KOPT-K1 (cell line): ENCODE data around the gene ZSWIM5.
"Not testable (repeated sequence)": the region's sequence is repeated elsewhere in the genome, so short reads cannot be mapped to it uniquely, and the experiment has no call there.

Source experiments
- H3K27ac ChIP-seq: fragments of 200-600 bp; sonication (generic); 2 replicates; pipeline ENCODE4 v1.5.1; 2016; ENCODE audit warnings: antibody characterized with exemption, mild to moderate bottlenecking, low read depth, low read length; ENCODE audit not compliant: poor library complexity, severe bottlenecking
- H3K36me3 ChIP-seq: fragments of 200-600 bp; sonication (generic); 2 replicates; pipeline ENCODE4 v1.5.1; 2017; ENCODE audit warnings: antibody characterized with exemption, mild to moderate bottlenecking, low read length, moderate library complexity; ENCODE audit not compliant: insufficient read depth
- H3K9me3 ChIP-seq: fragments of 200-600 bp; sonication (generic); 2 replicates; pipeline ENCODE4 v1.5.1; 2017; ENCODE audit warnings: antibody characterized with exemption, low read length, mild to moderate bottlenecking; ENCODE audit not compliant: insufficient read depth, poor library complexity, severe bottlenecking

ZSWIM5 gene

DNA sequence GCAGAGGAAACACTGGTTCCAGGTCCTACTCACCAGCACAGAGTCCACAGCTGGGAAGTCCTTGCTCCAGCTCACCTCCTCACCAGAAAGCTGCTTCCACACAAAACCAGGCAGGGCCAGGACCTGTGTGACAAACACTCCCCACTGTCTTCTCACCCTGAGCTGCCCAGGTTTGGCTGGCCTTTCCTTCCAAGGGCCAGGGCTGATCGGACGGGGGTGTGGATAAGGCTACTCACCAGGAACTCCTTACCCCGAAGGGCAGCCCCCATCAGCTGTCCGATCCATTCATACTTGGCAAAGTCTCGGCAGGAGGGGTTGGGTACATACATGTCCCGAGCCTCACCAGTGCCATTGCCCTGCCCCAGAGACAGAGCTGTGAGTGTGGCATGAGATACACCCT is 200.6 kb downstream of the ZSWIM5 start:
- H3K27ac ChIP-seq, result no peak overlapping the region
- no peaks in the 10 kb centered on the region for H3K9me3 ChIP-seq
- peaks cover 79% of the 10 kb centered on the region for H3K36me3 ChIP-seq

DNA sequence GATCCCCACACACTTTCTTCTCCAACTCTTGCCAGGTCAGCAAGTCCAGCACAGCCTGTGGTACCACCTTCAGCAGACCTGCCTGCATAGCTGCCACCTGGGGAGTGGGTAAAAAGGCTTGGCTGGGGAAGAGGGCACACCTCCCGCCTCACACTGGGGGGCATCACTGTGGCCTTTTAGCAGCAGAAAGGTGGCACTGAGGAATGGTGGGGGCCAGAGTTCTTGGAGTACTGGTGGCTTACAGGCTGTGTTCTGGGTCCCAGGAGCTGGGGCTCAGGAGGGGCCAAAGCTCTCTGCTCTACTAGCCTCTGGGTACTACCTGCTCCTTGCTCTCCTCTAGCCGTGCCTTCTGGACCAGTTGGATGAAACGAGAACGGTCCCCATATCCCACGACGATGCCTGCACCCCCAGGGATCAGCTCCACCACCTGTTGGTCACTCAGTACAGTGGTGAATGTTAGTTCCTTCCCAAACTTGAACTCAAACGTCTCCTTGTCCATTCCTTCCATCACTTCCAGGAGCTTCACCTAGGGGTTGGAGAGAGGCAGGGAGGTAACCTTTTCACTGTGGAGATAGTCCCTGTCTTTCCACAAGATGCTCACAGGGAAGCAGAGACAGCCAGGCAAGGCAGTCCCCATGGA is 202.0 kb downstream of the ZSWIM5 start:
- Histone ChIP-seq H3K27ac (no peak overlapping the region), H3K9me3 (no peaks in the 10 kb centered on the region), H3K36me3 (peaks cover 76% of the 10 kb centered on the region)

DNA sequence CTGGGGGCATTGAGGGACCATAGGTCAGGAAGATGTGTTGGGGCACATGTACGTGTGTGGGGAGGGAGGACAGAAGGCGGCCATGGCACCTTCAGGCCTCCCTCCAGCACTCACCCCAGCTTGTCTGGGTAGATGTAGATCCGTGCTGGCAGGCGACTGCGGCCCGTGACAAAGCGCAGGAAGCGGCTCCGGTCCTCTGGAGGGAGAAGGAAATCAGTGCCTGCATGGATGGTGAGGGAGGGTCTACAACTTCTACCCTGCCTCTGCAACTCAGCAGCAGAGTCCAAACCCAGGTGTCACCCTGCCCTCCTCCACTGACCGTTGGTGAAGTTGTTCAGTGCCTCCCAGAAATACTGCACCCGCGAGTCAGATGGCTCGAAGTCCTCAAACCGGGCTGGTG is 202.7 kb downstream of the ZSWIM5 start:
- H3K27ac ChIP-seq, result no peak overlapping the region
- H3K36me3 ChIP-seq, result peaks cover 69% of the 10 kb centered on the region
- no peaks in the 10 kb centered on the region for H3K9me3 ChIP-seq

DNA sequence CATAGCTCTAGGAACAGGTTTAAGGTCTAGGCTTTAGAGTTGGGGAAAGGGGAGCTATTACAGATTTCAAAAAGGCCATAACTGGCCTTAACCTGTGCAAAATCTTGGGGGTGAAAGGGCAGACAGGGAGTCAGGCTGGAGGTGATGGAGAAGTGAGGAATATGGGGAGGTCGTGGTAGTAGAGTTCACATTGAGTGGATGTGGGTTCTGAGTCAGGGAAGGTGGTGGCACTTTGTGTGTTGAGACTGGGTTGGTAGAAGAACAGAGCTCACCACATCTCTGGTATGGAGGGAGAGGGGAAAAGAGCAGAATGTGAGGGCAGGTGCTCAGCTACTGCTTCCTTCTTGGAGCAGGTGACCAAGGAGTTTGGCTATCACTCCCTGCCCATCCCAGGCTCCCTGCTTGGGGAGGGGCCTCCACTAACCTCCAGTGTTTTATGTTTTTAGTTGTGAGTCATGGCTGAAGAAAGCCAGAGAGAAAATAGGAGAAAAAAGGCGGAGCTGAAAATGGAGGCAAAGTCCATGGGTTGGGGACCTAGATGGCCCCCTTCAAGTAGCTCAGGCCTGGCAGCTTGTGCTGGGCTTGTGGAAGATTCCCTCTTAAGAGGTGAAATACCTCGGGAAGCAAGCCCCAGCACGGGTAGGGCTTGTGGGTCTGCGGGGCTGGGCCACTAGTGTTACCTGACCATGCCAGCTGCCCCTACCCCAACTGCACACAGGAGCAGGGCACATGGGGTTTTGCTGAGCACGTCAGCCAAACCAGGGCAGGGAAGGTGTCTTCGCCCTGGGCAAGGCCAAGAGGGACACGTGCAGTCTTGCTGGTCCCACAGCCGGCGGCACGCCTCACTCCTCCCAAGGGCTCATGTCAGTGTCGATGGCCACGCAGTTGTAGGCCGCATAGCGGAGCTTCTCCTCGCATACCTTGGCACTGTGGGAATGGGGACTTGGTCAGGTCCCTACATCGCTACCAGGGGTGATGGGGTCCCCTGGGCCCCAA is 203.5 kb downstream of the ZSWIM5 start:
- peaks cover 61% of the 10 kb centered on the region for H3K36me3 ChIP-seq
- no peaks in the 10 kb centered on the region for H3K9me3 ChIP-seq
- H3K27ac ChIP-seq, result no peak overlapping the region

DNA sequence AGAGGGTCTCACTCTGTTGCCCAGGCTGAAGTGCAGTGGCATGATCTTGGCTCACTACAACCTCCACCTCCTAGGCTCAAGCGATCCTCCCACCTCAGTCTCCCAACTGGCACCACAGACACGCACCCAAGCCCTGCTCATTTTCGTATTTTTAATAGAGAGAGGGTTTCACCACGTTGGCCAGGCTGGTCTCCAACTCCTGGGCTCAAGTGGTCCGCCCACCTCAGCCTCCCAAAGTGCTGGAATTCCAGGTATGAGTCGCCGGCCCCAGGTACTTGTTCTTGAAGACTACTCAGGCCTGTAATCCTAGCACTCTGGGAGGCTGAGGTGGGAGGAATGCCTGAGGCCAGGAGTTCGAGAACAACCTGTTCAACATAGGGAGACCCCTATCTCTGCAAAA is 204.8 kb downstream of the ZSWIM5 start:
- not testable (repeated sequence) for H3K27ac ChIP-seq, H3K9me3 ChIP-seq
- H3K36me3 ChIP-seq, result peaks cover 48% of the 10 kb centered on the region

DNA sequence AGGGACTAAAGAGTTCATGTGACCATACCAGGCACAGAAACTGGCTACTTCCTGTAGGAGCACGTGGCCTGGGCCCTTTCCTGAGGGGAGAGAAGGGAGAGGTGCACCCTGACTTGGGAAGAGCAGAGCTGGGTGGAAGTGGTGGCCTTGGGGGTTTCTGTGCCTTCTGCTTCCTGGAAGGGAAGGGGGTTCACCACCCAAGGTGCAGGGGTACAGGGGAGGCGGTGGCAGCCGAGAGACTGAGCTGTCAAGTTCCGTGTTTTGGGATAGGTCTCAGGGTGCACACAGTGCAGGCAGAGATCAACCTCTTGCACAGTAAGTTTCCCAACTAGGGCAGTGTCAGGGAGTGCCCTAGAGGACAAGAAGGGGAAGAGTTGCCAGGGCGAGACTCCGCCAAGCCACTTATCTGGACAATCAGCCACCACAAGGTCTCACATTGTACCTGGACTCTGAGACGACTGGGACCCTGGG is 205.4 kb downstream of the ZSWIM5 start:
- H3K36me3 ChIP-seq, result peaks cover 42% of the 10 kb centered on the region
- no peaks in the 10 kb centered on the region for H3K9me3 ChIP-seq
- no peak overlapping the region for H3K27ac ChIP-seq

DNA sequence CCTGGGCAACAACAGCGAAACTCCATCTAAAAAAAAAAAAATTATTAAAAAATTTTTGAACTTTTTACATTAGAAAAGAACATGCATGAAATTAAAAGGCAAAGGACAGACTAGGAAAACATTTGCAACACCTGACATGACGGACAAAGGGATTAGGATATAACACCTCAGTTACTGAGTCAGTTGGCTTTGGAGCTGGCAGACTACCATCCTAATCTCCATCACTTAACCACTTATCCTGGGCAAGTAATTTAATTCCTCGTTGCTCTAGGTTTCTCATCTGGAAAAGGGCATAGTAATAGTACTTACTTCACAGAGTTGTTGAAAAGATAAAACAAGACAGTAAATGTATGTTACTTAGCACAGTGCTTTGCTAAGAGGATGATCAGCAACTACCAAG is 207.2 kb downstream of the ZSWIM5 start:
- H3K27ac ChIP-seq, result no peak overlapping the region
- peaks cover 24% of the 10 kb centered on the region for H3K36me3 ChIP-seq
- H3K9me3 ChIP-seq, result no peaks in the 10 kb centered on the region

DNA sequence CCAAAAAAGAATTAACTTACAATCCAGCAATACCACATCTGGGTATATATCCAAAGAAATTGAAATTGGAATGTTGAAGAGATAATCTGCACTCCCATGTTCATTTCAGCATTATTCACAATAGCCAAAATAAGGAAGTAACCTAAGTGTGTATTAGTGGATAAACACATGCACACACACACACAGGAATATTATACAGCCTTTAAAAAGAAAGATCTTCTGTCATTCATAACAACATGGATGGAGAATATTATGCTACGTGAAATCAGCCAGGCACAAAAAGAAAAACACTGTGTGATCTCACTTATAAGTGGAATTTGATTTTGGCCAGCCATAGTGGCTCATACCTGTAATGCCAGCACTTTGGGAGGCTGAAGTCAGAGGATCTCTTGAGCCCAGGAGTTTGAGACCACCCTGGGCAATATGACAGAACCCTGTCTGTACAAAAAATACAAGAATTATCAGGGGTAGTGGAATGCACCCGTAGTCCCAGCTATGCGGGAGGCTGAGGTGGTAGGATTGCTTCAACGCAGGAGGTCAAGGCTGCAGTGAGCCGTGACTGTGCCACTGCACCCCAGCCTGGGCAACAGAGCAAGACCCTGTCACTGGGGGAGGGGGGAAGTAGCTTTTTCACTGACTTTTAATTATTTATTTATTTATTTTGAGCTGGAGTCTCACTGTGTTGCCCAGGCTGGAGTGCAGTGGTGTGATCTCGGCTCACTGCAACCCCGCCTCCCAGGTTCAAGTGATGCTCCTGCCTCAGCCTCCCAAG is 210.8 kb downstream of the ZSWIM5 start:
- no peak overlapping the region for H3K27ac ChIP-seq
- H3K9me3 ChIP-seq, result no peaks in the 10 kb centered on the region
- H3K36me3 ChIP-seq, result no peaks in the 10 kb centered on the region

DNA sequence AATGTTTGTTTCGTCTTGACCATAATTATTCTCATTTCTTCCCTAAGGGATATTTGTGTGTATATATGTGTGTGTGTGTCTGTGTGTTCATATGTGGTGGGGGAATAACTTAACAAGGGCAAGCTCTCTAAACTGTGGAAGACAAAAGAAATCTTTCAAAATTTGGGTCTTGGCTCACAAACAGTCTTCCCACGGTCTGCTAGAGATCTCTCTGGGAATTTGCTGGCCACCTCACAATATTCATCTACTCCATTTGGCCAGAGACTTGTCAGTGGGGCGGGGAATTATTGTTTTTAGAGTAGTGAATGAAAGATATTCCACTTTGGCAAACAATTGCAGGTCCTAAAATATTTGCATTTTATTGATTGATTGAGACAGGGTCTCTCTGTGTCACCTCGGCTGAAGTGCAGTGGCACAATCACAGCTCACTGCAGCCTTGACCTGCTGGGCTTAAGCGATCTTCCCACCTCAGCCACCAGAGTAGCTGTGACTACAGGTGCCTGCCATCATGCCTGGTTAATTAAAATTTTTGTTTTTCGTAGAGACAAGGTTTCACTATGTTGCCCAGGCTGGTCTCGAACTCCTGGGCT is 212.0 kb downstream of the ZSWIM5 start:
- H3K27ac ChIP-seq, result no peak overlapping the region
- H3K36me3 ChIP-seq, result no peaks in the 10 kb centered on the region
- no peaks in the 10 kb centered on the region for H3K9me3 ChIP-seq

DNA sequence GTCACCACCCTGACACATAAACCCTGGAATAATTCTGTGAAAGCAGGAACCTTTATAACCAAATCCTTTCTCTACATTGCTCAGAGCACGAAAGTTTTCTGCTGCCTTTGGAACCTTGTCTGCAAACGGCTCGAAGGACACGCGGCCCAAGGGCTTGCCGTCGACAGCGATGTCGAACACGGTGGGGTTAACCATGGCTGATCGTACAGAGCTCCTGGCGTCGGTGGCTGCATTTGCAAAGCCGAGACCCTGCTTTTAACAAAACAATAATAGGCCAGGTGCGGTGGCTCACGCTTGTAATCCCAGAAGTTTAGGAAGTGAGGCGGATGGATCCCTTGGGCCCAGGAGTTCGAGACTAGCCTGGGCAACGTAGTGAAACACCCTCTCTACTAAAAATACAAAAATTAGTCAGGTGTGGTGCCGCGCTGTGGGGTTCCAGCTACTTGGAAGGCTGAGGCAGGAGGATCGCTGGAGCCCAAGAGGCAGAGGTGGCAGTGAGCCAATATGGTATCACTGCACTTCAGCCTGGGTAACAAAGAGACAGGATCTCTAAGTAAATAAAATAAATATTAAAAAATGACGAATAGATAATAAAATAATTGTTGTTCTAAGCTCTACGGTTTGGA is 217.8 kb downstream of the ZSWIM5 start:
- Histone ChIP-seq H3K27ac (no peak overlapping the region), H3K9me3 (no peaks in the 10 kb centered on the region), H3K36me3 (no peaks in the 10 kb centered on the region)

DNA sequence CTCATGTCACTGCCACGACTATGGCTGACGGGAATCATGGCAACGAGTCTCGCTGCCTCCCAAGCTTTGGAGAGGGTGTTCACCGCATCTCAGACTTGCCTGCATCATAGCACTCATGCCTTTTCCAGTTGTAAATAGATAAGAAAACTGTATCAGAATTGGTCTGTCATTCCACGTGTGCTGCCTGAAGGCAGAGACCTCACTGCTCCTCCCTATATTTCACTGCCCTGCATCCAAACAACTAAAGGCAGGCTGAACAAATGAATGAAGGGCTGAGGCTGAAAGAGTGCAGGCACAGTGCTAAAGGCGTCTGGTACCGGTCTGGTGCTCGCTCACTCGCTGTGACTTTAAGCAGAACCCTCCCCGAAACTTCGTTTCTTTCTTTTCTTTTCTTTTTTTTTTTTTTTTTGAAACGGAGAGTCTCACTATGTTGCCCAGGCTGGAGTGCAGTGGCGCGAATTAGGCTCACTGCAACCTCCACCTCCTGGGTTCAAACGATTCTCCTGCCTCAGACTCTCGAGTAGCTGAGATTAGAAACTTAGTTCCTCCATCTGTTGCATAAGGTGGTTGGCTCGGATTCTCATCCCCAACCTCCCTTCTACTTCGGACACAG is 220.6 kb downstream of the ZSWIM5 start:
- peaks cover 2% of the 10 kb centered on the region; the same call in 1 of the 2 replicates for H3K36me3 ChIP-seq
- peak overlapping the region; percentile 65 for H3K27ac ChIP-seq
- no peaks in the 10 kb centered on the region for H3K9me3 ChIP-seq

DNA sequence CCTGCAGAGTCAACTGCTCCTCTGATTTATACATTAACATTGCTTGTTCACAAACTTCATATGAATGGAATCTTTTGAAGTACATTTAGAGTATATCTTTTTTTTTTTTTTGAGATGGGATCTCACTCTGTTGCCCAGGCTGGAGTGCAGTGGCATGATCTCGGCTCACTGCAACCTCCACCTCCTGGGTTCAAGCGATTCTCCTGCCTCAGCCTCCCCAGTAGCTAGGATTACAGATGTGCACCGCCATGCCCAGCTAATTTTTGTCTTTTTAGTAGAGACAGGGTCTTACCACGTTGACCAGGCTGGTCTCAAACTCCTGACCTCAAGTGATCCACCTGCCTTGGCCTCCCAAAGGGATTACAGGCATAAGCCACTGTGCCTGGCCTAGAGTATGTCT is 229.0 kb downstream of the ZSWIM5 start:
- H3K27ac ChIP-seq, result not testable (repeated sequence)
- H3K36me3 ChIP-seq, result peaks cover 83% of the 10 kb centered on the region

DNA sequence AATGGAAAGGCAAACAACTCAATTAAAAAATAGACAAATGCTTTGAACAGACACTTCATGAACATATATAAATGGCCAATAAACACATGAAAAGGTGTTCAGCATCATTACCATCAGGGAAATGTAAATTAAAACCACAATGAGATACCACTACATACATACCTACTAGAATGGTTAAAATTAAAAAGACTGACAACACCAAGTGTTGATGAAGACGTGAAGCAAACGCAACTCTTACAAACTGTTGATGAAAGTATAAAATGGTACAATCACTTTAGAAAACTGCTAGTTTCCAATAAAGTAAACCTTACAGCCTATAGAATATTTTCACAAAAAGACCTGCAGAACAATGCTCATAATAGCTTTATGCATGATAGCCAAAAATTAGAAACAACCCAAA is 230.2 kb downstream of the ZSWIM5 start:
- peaks cover 14% of the 10 kb centered on the region for H3K9me3 ChIP-seq
- no peak overlapping the region for H3K27ac ChIP-seq
- peaks cover 92% of the 10 kb centered on the region for H3K36me3 ChIP-seq

More for the DNA sequence above, 229.0 kb downstream of the ZSWIM5 start:
- peaks cover 14% of the 10 kb centered on the region for H3K9me3 ChIP-seq

DNA sequence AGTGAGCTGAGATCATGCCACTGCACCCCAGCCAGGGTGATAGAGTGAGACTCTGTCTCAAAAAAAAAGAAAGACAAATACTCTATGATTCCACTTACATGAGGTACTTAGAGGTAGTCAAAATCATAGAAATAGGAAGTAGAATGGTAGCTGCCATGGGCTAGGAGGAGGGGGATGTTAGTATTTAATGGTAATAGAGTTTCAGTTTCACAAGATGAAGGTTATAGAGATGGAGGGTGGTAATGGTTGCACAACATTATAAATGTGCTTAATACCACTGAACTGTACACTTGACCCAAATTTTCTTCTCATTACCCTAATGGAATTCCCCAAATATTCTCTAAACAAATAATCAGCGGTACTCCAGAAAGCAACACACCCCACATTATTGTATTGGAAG is 232.8 kb downstream of the ZSWIM5 start:
- peaks cover 85% of the 10 kb centered on the region for H3K36me3 ChIP-seq
- no peak overlapping the region for H3K27ac ChIP-seq
- peaks cover 14% of the 10 kb centered on the region for H3K9me3 ChIP-seq
